SK-N-SH (cell line): ENCODE measurements around the gene ANGPTL8. TPM values are rescaled to one million over a fixed set of nuclear protein-coding genes. Genes with fewer than 3 reads are reported as not detected.

Source experiments
- CTCF ChIA-PET: fragments of 300-600, 350-600 bp; formaldehyde crosslinking; extraction: SDS; loops from one replicate; lab custom pipeline; 2021; lab: Yijun Ruan, JAX
- POLR2A ChIA-PET: fragments of 350-600 bp; sonication (Branson Sonifier 250); formaldehyde crosslinking; extraction: SDS; loops from one replicate; lab custom pipeline; 2020; ENCODE audit warnings: antibody characterized with exemption, inconsistent platforms; lab: Yijun Ruan, JAX
- DNase-seq: peaks from one replicate; pipeline ENCODE4 v3.0.0; 2012
- H2AFZ ChIP-seq: fragments of 200-600 bp; sonication (generic); 2 replicates; pipeline ENCODE4 v1.8.1; 2016; ENCODE audit warnings: antibody characterized with exemption, mild to moderate bottlenecking, low read depth
- H3F3A ChIP-seq: fragments of 200-600 bp; sonication (generic); replicated peaks from 2 replicates; pipeline ENCODE3; 2016; ENCODE audit warnings: antibody characterized with exemption, mild to moderate bottlenecking; ENCODE audit not compliant: insufficient read depth
- H3K27ac ChIP-seq, 2 experiments: fragments of 200-500 bp in 1 of 2; fragments of 200-600 bp in 1 of 2; sonication (Bioruptor generic) in 1 of 2; sonication (generic), shearing (Covaris generic) in 1 of 2; 2 replicates each; pipeline versions ENCODE4 v1.5.1 to v1.6.1; 2014 to 2016; ENCODE audit warnings: low read depth in 2 of 2, inconsistent platforms in 1 of 2, low read length in 1 of 2, mild to moderate bottlenecking in 1 of 2, mixed read lengths in 1 of 2
- H3K27me3 ChIP-seq: fragments of 200-600 bp; sonication (generic), shearing (Covaris generic); 2 replicates; pipeline ENCODE4 v1.6.1; 2016; ENCODE audit warnings: mixed run types; ENCODE audit not compliant: insufficient read depth
- H3K36me3 ChIP-seq, 2 experiments: fragments of 200-500 bp in 1 of 2; fragments of 200-600 bp in 1 of 2; sonication (Bioruptor generic) in 1 of 2; sonication (generic) in 1 of 2; replicated peaks in 1 of 2; 2 replicates each; pipeline versions ENCODE3 to v1.5.1; 2014 to 2016; ENCODE audit warnings: low read length in 1 of 2, mild to moderate bottlenecking in 1 of 2; ENCODE audit not compliant: insufficient read depth in 2 of 2, control insufficient read depth in 1 of 2
- H3K4me1 ChIP-seq, 2 experiments: fragments of 200-500 bp in 1 of 2; fragments of 200-600 bp in 1 of 2; sonication (Bioruptor generic) in 1 of 2; sonication (generic), shearing (Covaris generic) in 1 of 2; 2 replicates each; pipeline versions ENCODE4 v1.5.1 to v1.6.1; 2014 to 2016; ENCODE audit warnings: low read depth in 1 of 2, low read length in 1 of 2, mixed run types in 1 of 2; ENCODE audit not compliant: insufficient read depth in 2 of 2, control insufficient read depth in 1 of 2
- H3K4me2 ChIP-seq: fragments of 200-600 bp; sonication (generic), shearing (Covaris generic); 2 replicates; pipeline ENCODE4 v1.6.1; 2017; ENCODE audit warnings: mixed run types
- H3K4me3 ChIP-seq, 2 experiments: fragments of 200-500 bp in 1 of 2; fragments of 200-600 bp in 1 of 2; sonication (Bioruptor generic) in 1 of 2; sonication (generic), shearing (Covaris generic) in 1 of 2; 2 replicates each; pipeline versions ENCODE4 v1.5.1 to v1.8.1; 2014 to 2016; ENCODE audit warnings: low read depth in 2 of 2, inconsistent platforms in 1 of 2, low read length in 1 of 2, mild to moderate bottlenecking in 1 of 2, mixed read lengths in 1 of 2, moderate library complexity in 1 of 2
- H3K79me2 ChIP-seq: fragments of 200-600 bp; sonication (generic); 2 replicates; pipeline ENCODE4 v1.8.1; 2017; ENCODE audit warnings: mild to moderate bottlenecking; ENCODE audit not compliant: insufficient read depth
- H3K9ac ChIP-seq: fragments of 200-600 bp; sonication (generic); 2 replicates; pipeline ENCODE4 v1.6.1; 2017; ENCODE audit warnings: mixed run types
- H3K9me2 ChIP-seq: fragments of 200-600 bp; sonication (generic); 2 replicates; pipeline ENCODE4 v1.6.1; 2017; ENCODE audit warnings: mixed run types
- H3K9me3 ChIP-seq: fragments of 200-600 bp; sonication (generic); 2 replicates; pipeline ENCODE4 v1.6.1; 2017; ENCODE audit warnings: mixed run types, mild to moderate bottlenecking, moderate library complexity
- H4K20me1 ChIP-seq: fragments of 200-600 bp; sonication (generic); 2 replicates; pipeline ENCODE4 v1.6.1; 2017; ENCODE audit warnings: mild to moderate bottlenecking, mixed run types; ENCODE audit not compliant: insufficient read depth
- CHD2 ChIP-seq: fragments of 150-350 bp; IDR thresholded peaks from 2 replicates; pipeline ENCODE4 v1.6.1; 2018; ENCODE audit warnings: low read length; ENCODE audit not compliant: partially characterized antibody
- ELF1 ChIP-seq: IDR thresholded peaks from 2 replicates; pipeline ENCODE4 v1.4.0; 2012
- EP300 ChIP-seq, 2 experiments: IDR thresholded peaks; 2 replicates each; pipeline versions ENCODE4 v1.4.0 to v1.6.1; 2012; ENCODE audit warnings: borderline replicate concordance in 1 of 2, low read depth in 1 of 2, low read length in 1 of 2
- EZH2phosphoT487 ChIP-seq: fragments of 200-600 bp; sonication (generic); IDR thresholded peaks from 2 replicates; pipeline ENCODE4 v1.6.1; 2017; ENCODE audit warnings: low read depth, mixed run types, mild to moderate bottlenecking, antibody characterized with exemption, moderate library complexity, borderline replicate concordance
- FOSL2 ChIP-seq: IDR thresholded peaks from 2 replicates; pipeline ENCODE4 v1.4.0; 2012; ENCODE audit warnings: low read depth, mild to moderate bottlenecking, moderate library complexity, borderline replicate concordance
- FOXJ3 ChIP-seq: sonication (generic); formaldehyde crosslinking; IDR thresholded peaks from 2 replicates; pipeline ENCODE4 v1.5.1; 2020; ENCODE audit warnings: mild to moderate bottlenecking, missing genetic modification reagents
- GABPA ChIP-seq: IDR thresholded peaks from 2 replicates; pipeline ENCODE4 v1.4.0; 2012; ENCODE audit warnings: low read depth, mild to moderate bottlenecking
- GATA2 ChIP-seq: sonication (generic); formaldehyde crosslinking; IDR thresholded peaks from 2 replicates; pipeline ENCODE4 v1.5.0; 2020; ENCODE audit warnings: mild to moderate bottlenecking, missing genetic modification reagents
- MXI1 ChIP-seq: IDR thresholded peaks from 2 replicates; pipeline ENCODE4 v1.6.1; 2012; ENCODE audit warnings: mild to moderate bottlenecking, low read depth, low read length, improper control_type of control experiment
- NRF1 ChIP-seq: IDR thresholded peaks from 2 replicates; pipeline ENCODE4 v1.6.1; 2012; ENCODE audit warnings: low read depth, mild to moderate bottlenecking, low read length
- RAD21 ChIP-seq: IDR thresholded peaks from 2 replicates; pipeline ENCODE4 v1.6.1; 2012; ENCODE audit warnings: mild to moderate bottlenecking, low read length
- RXRA ChIP-seq: IDR thresholded peaks from 2 replicates; pipeline ENCODE4 v1.4.0; 2012; ENCODE audit warnings: low read depth, mild to moderate bottlenecking, borderline replicate concordance
- SIN3A ChIP-seq: IDR thresholded peaks from 2 replicates; pipeline ENCODE4 v1.6.1; 2012; ENCODE audit warnings: low read depth, mild to moderate bottlenecking, low read length, moderate library complexity, borderline replicate concordance
- TAF1 ChIP-seq: IDR thresholded peaks from 2 replicates; pipeline ENCODE4 v1.6.1; 2012; ENCODE audit warnings: low read depth, mild to moderate bottlenecking, low read length, moderate library complexity, borderline replicate concordance
- TEAD4 ChIP-seq: IDR thresholded peaks from 2 replicates; pipeline ENCODE4 v1.4.0; 2012; ENCODE audit warnings: mild to moderate bottlenecking, borderline replicate concordance; ENCODE audit not compliant: insufficient read depth
- USF1 ChIP-seq: IDR thresholded peaks from 2 replicates; pipeline ENCODE4 v1.4.0; 2012; ENCODE audit warnings: low read depth, borderline replicate concordance
- USF2 ChIP-seq: fragments of 150-350 bp; IDR thresholded peaks from 2 replicates; pipeline ENCODE4 v1.6.1; 2017; ENCODE audit warnings: antibody characterized with exemption, low read length, low read depth, borderline replicate concordance
- YY1 ChIP-seq: IDR thresholded peaks from 2 replicates; pipeline ENCODE4 v1.4.0; 2012; ENCODE audit warnings: low read depth, mild to moderate bottlenecking
- WGBS: methylation state at CpG from one replicate; pipeline ENCODE4 v1.1.6; 2017; ENCODE audit warnings: low lambda C conversion rate; 5-methylcytosine and 5-hydroxymethylcytosine counted together
- polyA plus RNA-seq, 3 experiments: library from polyadenylated mRNA; depleted of rRNA; stranded (reverse); fragments of >200 nt; gene quantifications; 2 replicates each; pipeline ENCODE4 v1.2.3, GENCODE V29; 2012
- TF ChIP-seq, protein P1 (sequence below): IDR thresholded peaks from 2 replicates; pipeline ENCODE4 v1.4.0; 2012; ENCODE audit warnings: low read depth, borderline replicate concordance
- TF ChIP-seq, protein P2 (sequence below): fragments of 200-600 bp; sonication (generic); IDR thresholded peaks from 2 replicates; pipeline ENCODE4 v1.6.1; 2017; ENCODE audit warnings: antibody characterized with exemption, mild to moderate bottlenecking, moderate library complexity
- TF ChIP-seq, protein P3 (sequence below): IDR thresholded peaks from 2 replicates; pipeline ENCODE4 v1.4.0; 2012; ENCODE audit warnings: low read depth

The ANGPTL8 gene
- polyA plus RNA-seq, 1 of the 3 experiments (the other 2 are of a cell fraction): 0.21 TPM

GRCh38 chr19:11192957-11193939, 46.2 kb upstream of the ANGPTL8 start:
- peaks cover 10 to 24% of the 10 kb centered on the region in 2 experiments; a peak in 1 of 4 replicates for H3K4me1 ChIP-seq
- peaks cover 29 to 36% of the 10 kb centered on the region in 2 experiments for H3K36me3 ChIP-seq
- no peak overlapping the region for H3K4me2 ChIP-seq
- no peak for DNase-seq
- H3K9me2 ChIP-seq: no peaks in the 10 kb centered on the region
- TF ChIP-seq MXI1 (no peak), ELF1 (no peak), NRF1 (no peak), FOSL2 (no peak), RAD21 (no peak), TAF1 (no peak), YY1 (no peak), USF1 (no peak), GATA2 (CRISPR knock-in tag) (no peak), FOXJ3 (no peak), RXRA (no peak)
- TF ChIP-seq, protein P1, sequence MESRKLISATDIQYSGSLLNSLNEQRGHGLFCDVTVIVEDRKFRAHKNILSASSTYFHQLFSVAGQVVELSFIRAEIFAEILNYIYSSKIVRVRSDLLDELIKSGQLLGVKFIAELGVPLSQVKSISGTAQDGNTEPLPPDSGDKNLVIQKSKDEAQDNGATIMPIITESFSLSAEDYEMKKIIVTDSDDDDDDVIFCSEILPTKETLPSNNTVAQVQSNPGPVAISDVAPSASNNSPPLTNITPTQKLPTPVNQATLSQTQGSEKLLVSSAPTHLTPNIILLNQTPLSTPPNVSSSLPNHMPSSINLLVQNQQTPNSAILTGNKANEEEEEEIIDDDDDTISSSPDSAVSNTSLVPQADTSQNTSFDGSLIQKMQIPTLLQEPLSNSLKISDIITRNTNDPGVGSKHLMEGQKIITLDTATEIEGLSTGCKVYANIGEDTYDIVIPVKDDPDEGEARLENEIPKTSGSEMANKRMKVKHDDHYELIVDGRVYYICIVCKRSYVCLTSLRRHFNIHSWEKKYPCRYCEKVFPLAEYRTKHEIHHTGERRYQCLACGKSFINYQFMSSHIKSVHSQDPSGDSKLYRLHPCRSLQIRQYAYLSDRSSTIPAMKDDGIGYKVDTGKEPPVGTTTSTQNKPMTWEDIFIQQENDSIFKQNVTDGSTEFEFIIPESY: no peak
- H4K20me1 ChIP-seq: peaks cover 43% of the 10 kb centered on the region
- H2AFZ ChIP-seq: no peak overlapping the region
- no peak overlapping the region for H3K4me3 ChIP-seq
- H3K9me3 ChIP-seq: no peaks in the 10 kb centered on the region
- H3K79me2 ChIP-seq: peaks cover 78% of the 10 kb centered on the region
- CTCF ChIA-PET: interaction anchor here (1.4 kb wide), 1 partner anchor 11 kb away, joined by 4 read pairs; no protein-coding TSS in a partner anchor
- H3K27me3 ChIP-seq: no peaks in the 10 kb centered on the region
- no peak overlapping the region for H3K9ac ChIP-seq
- H3K27ac ChIP-seq: no peak overlapping the region
- 97% methylated on average over 38 of the region's 68 CpGs for WGBS
- peaks cover 17% of the 10 kb centered on the region for H3F3A ChIP-seq
- POLR2A ChIA-PET: no interaction called here

- Histone ChIP-seq H3K4me1 (peaks cover 10 to 24% of the 10 kb centered on the region in 2 experiments; a peak in 1 of 4 replicates), H3K27ac (no peak overlapping the region), H3K9me2 (no peaks in the 10 kb centered on the region), H4K20me1 (peaks cover 40% of the 10 kb centered on the region), H3K27me3 (no peaks in the 10 kb centered on the region), H2AFZ (no peak overlapping the region), H3F3A (peaks cover 19% of the 10 kb centered on the region), H3K4me2 (peak overlapping the region; percentile 95; the same call in 1 of the 2 replicates), H3K79me2 (peaks cover 70% of the 10 kb centered on the region), H3K36me3 (peaks cover 27 to 29% of the 10 kb centered on the region in 2 experiments), H3K4me3 (no peak overlapping the region), H3K9me3 (no peaks in the 10 kb centered on the region), H3K9ac (no peak overlapping the region)
- ChIA-PET POLR2A (no interaction called here), CTCF (interaction anchor here (0.7 to 1.4 kb wide), 2 partner anchors 10 to 64 kb away, joined by 3 to 4 read pairs; no protein-coding TSS in a partner anchor)
- 98% methylated on average over 5 of the region's 8 CpGs for WGBS
- DNase-seq: no peak
- no peak for TF ChIP-seq MXI1
- TF ChIP-seq USF2: no peak
- no peak for TF ChIP-seq EP300 (IDR thresholded peaks at IDR 0.05; ENCODE audit: borderline replicate concordance in 1 of 2, low read depth in 1 of 2, low read length in 1 of 2)
- TF ChIP-seq ELF1: no peak
- TF ChIP-seq SIN3A: no peak
- no peak for TF ChIP-seq EZH2phosphoT487
- no peak for TF ChIP-seq GABPA
- no peak for TF ChIP-seq FOSL2
- no peak for TF ChIP-seq FOXJ3
- TF ChIP-seq, protein P2, sequence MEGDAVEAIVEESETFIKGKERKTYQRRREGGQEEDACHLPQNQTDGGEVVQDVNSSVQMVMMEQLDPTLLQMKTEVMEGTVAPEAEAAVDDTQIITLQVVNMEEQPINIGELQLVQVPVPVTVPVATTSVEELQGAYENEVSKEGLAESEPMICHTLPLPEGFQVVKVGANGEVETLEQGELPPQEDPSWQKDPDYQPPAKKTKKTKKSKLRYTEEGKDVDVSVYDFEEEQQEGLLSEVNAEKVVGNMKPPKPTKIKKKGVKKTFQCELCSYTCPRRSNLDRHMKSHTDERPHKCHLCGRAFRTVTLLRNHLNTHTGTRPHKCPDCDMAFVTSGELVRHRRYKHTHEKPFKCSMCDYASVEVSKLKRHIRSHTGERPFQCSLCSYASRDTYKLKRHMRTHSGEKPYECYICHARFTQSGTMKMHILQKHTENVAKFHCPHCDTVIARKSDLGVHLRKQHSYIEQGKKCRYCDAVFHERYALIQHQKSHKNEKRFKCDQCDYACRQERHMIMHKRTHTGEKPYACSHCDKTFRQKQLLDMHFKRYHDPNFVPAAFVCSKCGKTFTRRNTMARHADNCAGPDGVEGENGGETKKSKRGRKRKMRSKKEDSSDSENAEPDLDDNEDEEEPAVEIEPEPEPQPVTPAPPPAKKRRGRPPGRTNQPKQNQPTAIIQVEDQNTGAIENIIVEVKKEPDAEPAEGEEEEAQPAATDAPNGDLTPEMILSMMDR: no peak
- TF ChIP-seq CHD2: no peak
- TF ChIP-seq TEAD4: no peak
- TF ChIP-seq, protein P3, sequence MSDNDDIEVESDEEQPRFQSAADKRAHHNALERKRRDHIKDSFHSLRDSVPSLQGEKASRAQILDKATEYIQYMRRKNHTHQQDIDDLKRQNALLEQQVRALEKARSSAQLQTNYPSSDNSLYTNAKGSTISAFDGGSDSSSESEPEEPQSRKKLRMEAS: no peak
These were observed 45.2 kb upstream of the ANGPTL8 start for GRCh38 chr19:11194173-11194572.
